Osteocyte (in vitro differentiated cells): ENCODE results near the gene TBC1D9. TPM values are rescaled to one million over a fixed set of nuclear protein-coding genes. Genes with fewer than 3 reads are reported as not detected.

Experiments used
- DNase-seq: peaks from one replicate; pipeline ENCODE4 v3.0.0; 2021; ENCODE audit warnings: mixed read lengths; ENCODE audit not compliant: unreplicated experiment; ENCODE audit errors: extremely low spot score
- H3K27ac Mint-ChIP-seq: one replicate; pipeline ENCODE4 v1.8.0; 2021; ENCODE audit warnings: mild to moderate bottlenecking, mixed read lengths; ENCODE audit not compliant: unreplicated experiment
- H3K27me3 Mint-ChIP-seq: one replicate; pipeline ENCODE4 v1.8.0; 2021; ENCODE audit warnings: mixed read lengths; ENCODE audit not compliant: unreplicated experiment
- H3K36me3 Mint-ChIP-seq: one replicate; pipeline ENCODE4 v1.8.0; 2021; ENCODE audit warnings: mixed read lengths; ENCODE audit not compliant: unreplicated experiment
- H3K4me1 Mint-ChIP-seq: one replicate; pipeline ENCODE4 v1.8.0; 2021; ENCODE audit warnings: mixed read lengths; ENCODE audit not compliant: unreplicated experiment
- H3K4me3 Mint-ChIP-seq: one replicate; pipeline ENCODE4 v1.8.0; 2021; ENCODE audit warnings: mild to moderate bottlenecking, moderate library complexity, mixed read lengths; ENCODE audit not compliant: unreplicated experiment
- H3K9me3 Mint-ChIP-seq: one replicate; pipeline ENCODE4 v1.8.0; 2021; ENCODE audit warnings: mixed read lengths; ENCODE audit not compliant: unreplicated experiment
- CTCF ChIP-seq: fragments of 200-600 bp; sonication (generic); IDR thresholded peaks from 2 replicates; pipeline ENCODE4 v1.5.0; 2021; ENCODE audit warnings: antibody characterized with exemption, mild to moderate bottlenecking, moderate library complexity
- total RNA-seq: library from RNA; stranded (reverse); gene quantifications from 2 replicates; pipeline ENCODE4 v1.2.1, GENCODE V29; 2021

TBC1D9 gene
- total RNA-seq, 1 donor from 2014 or later, result 38.8 TPM

GRCh38 chr4:140688711-140689598 lies 67.2 kb downstream of the TBC1D9 start:
- Mint-ChIP-seq H3K4me1 (peaks cover 45% of the 10 kb centered on the region), H3K4me3 (no peak overlapping the region), H3K9me3 (no peaks in the 10 kb centered on the region), H3K27me3 (no peaks in the 10 kb centered on the region), H3K36me3 (peaks cover 14% of the 10 kb centered on the region), H3K27ac (peak overlapping the region; percentile 82)
- DNase-seq, result no peak
- TF ChIP-seq CTCF, result no peak

- TF ChIP-seq CTCF, result no peak
- peaks cover 14% of the 10 kb centered on the region for H3K36me3 Mint-ChIP-seq
- H3K9me3 Mint-ChIP-seq, result no peaks in the 10 kb centered on the region
Observed at GRCh38 chr4:140686796-140687195, 69.4 kb downstream of the TBC1D9 start.

GRCh38 chr4:140684314-140684713 lies 71.9 kb downstream of the TBC1D9 start:
- Mint-ChIP-seq H3K4me1 (peaks cover 28% of the 10 kb centered on the region), H3K27me3 (no peaks in the 10 kb centered on the region), H3K27ac (no peak overlapping the region), H3K4me3 (no peak overlapping the region), H3K9me3 (no peaks in the 10 kb centered on the region), H3K36me3 (peaks cover 20% of the 10 kb centered on the region)
- DNase-seq, result no peak
- no peak for TF ChIP-seq CTCF

More at GRCh38 chr4:140686796-140687195, 69.4 kb downstream of the TBC1D9 start:
- H3K27me3 Mint-ChIP-seq, result no peaks in the 10 kb centered on the region
- H3K4me1 Mint-ChIP-seq, result peaks cover 38% of the 10 kb centered on the region
- no peak overlapping the region for H3K27ac Mint-ChIP-seq
- no peak overlapping the region for H3K4me3 Mint-ChIP-seq
- no peak for DNase-seq

GRCh38 chr4:140681201-140681600 lies 75.0 kb downstream of the TBC1D9 start:
- Mint-ChIP-seq H3K27me3 (no peaks in the 10 kb centered on the region), H3K27ac (peak overlapping the region; percentile 29), H3K4me3 (no peak overlapping the region), H3K36me3 (peaks cover 46% of the 10 kb centered on the region), H3K4me1 (peaks cover 12% of the 10 kb centered on the region), H3K9me3 (no peaks in the 10 kb centered on the region)
- no peak for TF ChIP-seq CTCF
- no peak for DNase-seq

- no peak for TF ChIP-seq CTCF
- Mint-ChIP-seq H3K27me3 (no peaks in the 10 kb centered on the region), H3K4me3 (no peak overlapping the region), H3K36me3 (peaks cover 49% of the 10 kb centered on the region), H3K9me3 (no peaks in the 10 kb centered on the region), H3K4me1 (peaks cover 12% of the 10 kb centered on the region), H3K27ac (no peak overlapping the region)
- DNase-seq, result no peak
Observed at GRCh38 chr4:140680686-140681085, 75.5 kb downstream of the TBC1D9 start.
